ENCODE measurements around the gene PHLDB3.

DNA sequence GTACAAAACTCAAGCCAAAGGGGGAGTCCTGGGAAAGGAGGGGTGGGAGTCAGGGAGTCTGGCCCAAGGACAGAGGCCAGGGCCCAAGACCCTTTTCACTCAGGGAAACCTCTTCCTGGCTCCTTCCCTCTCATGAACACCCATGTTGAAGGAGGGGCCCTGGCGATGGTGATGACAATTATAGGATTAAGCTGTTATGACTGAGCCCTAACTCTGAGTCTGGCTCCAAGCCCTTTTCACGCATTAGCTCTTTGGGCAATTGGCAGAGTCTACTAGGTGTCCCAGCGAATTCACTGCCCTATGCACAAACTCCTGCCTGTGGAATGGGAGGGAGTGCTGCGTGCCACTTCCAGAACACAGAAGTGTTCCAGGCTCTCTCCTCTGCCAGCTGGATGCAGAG is 49.1 kb upstream of the PHLDB3 start:
- TF ChIP-seq CTCF (IDR thresholded peaks at IDR 0.05) (no peak), EP300 (IDR thresholded peaks at IDR 0.05; ENCODE audit: borderline replicate concordance in 1 of 2, low read depth in 1 of 2, low read length in 1 of 2) (no peak), FOSL2 (IDR thresholded peaks at IDR 0.05; ENCODE audit: borderline replicate concordance, low read depth) (no peak)

Data from SK-N-SH (cell line).